H1 (cell line): ENCODE data around the gene CBL. TPM values are rescaled to one million over a fixed set of nuclear protein-coding genes. Genes with fewer than 3 reads are reported as not detected.

Experiments
- CTCF ChIA-PET: fragments of 300-600 bp; sonication (Branson Sonifier 250); formaldehyde crosslinking; loops from one replicate; lab custom pipeline; 2021; ENCODE audit not compliant: partially characterized antibody; lab: Charles Lee
- POLR2A ChIA-PET: fragments of 300-600 bp; sonication (Branson Sonifier 250); formaldehyde crosslinking; loops from one replicate; lab custom pipeline; 2021; ENCODE audit warnings: inconsistent platforms; ENCODE audit not compliant: partially characterized antibody; lab: Charles Lee
- DNase-seq, 2 experiments: peaks; one replicate each; pipeline versions ENCODE4 v3.0.0 to v3.0.0-alpha.2; 2010 to 2022; ENCODE audit warnings: low spot score in 2 of 2, low read depth in 1 of 2, mixed read lengths in 1 of 2
- FAIRE-seq: peaks from 2 replicates; lab custom pipeline; 2011; peaks lifted over from hg19 to GRCh38; lab: Jason Lieb, UNC
- H2AFZ ChIP-seq: 2 replicates; pipeline ENCODE4 v1.8.1; 2012; ENCODE audit warnings: low read length, inconsistent platforms
- H2AK5ac ChIP-seq: 2 replicates; pipeline ENCODE4 v1.6.1; 2013; ENCODE audit warnings: low read depth, low read length
- H2BK120ac ChIP-seq: replicated peaks from 2 replicates; pipeline ENCODE3; 2013; ENCODE audit warnings: low read depth, low read length, inconsistent platforms
- H2BK12ac ChIP-seq: 2 replicates; pipeline ENCODE4 v1.6.1; 2013; ENCODE audit warnings: low read depth, low read length
- H2BK15ac ChIP-seq: 2 replicates; pipeline ENCODE4 v1.6.1; 2013; ENCODE audit warnings: low read length
- H2BK20ac ChIP-seq: 2 replicates; pipeline ENCODE4 v1.6.1; 2013; ENCODE audit warnings: low read length
- H2BK5ac ChIP-seq: 2 replicates; pipeline ENCODE4 v1.6.1; 2013; ENCODE audit warnings: low read depth, low read length
- H3K14ac ChIP-seq: 2 replicates; pipeline ENCODE4 v1.6.1; 2013; ENCODE audit warnings: inconsistent platforms; ENCODE audit not compliant: insufficient read length
- H3K18ac ChIP-seq: 2 replicates; pipeline ENCODE4 v1.6.1; 2013; ENCODE audit warnings: low read length; ENCODE audit errors: extremely low read depth
- H3K23ac ChIP-seq: 2 replicates; pipeline ENCODE4 v1.6.1; 2013; ENCODE audit warnings: inconsistent platforms; ENCODE audit not compliant: insufficient read length
- H3K23me2 ChIP-seq: 2 replicates; pipeline ENCODE4 v1.6.1; 2013; ENCODE audit warnings: low read depth, low read length
- H3K27ac ChIP-seq: 2 replicates; pipeline ENCODE4 v1.6.1; 2011; ENCODE audit warnings: low read depth, low read length, inconsistent platforms
- H3K27me3 ChIP-seq, 4 experiments: replicated peaks in 1 of 4; 1 replicate in 1 of 4; 2 replicates in 3 of 4; pipeline versions ENCODE4 v1.6.1 to v1.8.1; 2011 to 2013; ENCODE audit warnings: low read length in 3 of 4, mild to moderate bottlenecking in 3 of 4, inconsistent platforms in 2 of 4, mixed read lengths in 2 of 4, moderate library complexity in 1 of 4; ENCODE audit not compliant: control insufficient read depth in 3 of 4, insufficient read depth in 3 of 4; ENCODE audit errors: extremely low read depth in 1 of 4
- H3K36me3 ChIP-seq, 4 experiments: 2 replicates each; pipeline versions ENCODE4 v1.6.1 to v1.8.1; 2011 to 2013; ENCODE audit warnings: mild to moderate bottlenecking in 4 of 4, low read length in 3 of 4, moderate library complexity in 2 of 4, control low read depth in 1 of 4, inconsistent platforms in 1 of 4; ENCODE audit not compliant: insufficient read depth in 4 of 4, control insufficient read depth in 2 of 4
- H3K4ac ChIP-seq: replicated peaks from 2 replicates; pipeline ENCODE3; 2013; ENCODE audit warnings: low read length, low read depth, mixed read lengths, inconsistent platforms; ENCODE audit not compliant: insufficient read length
- H3K4me1 ChIP-seq, 4 experiments: replicated peaks in 1 of 4; 1 replicate in 1 of 4; 2 replicates in 3 of 4; pipeline versions ENCODE4 v1.6.1 to v1.8.1; 2011 to 2013; ENCODE audit warnings: low read length in 3 of 4, inconsistent platforms in 2 of 4, mixed read lengths in 1 of 4; ENCODE audit not compliant: insufficient read depth in 4 of 4, control insufficient read depth in 3 of 4
- H3K4me2 ChIP-seq, 2 experiments: 2 replicates each; pipeline versions ENCODE4 v1.6.1 to v1.8.1; 2011 to 2013; ENCODE audit warnings: low read depth in 2 of 2, low read length in 2 of 2, control low read depth in 1 of 2, inconsistent platforms in 1 of 2, mild to moderate bottlenecking in 1 of 2; ENCODE audit not compliant: insufficient read depth in 1 of 2
- H3K4me3 ChIP-seq, 4 experiments: fragments of 200-600, 300-600 bp in 1 of 4; sonication (generic), shearing (Covaris generic), sonication (Bioruptor Twin) in 1 of 4; 2 replicates each; pipeline versions ENCODE4 v1.5.1 to v1.8.1; 2011 to 2016; ENCODE audit warnings: low read length in 4 of 4, low read depth in 3 of 4, control low read depth in 2 of 4, inconsistent platforms in 2 of 4, mild to moderate bottlenecking in 2 of 4, mixed read lengths in 1 of 4, moderate library complexity in 1 of 4; ENCODE audit not compliant: insufficient read depth in 2 of 4; ENCODE audit errors: extremely low read depth in 1 of 4
- H3K56ac ChIP-seq: replicated peaks from 2 replicates; pipeline ENCODE3; 2013; ENCODE audit warnings: low read depth, mild to moderate bottlenecking, mixed read lengths, low read length, inconsistent platforms; ENCODE audit not compliant: insufficient read length
- H3K79me1 ChIP-seq: 2 replicates; pipeline ENCODE4 v1.6.1; 2013; ENCODE audit warnings: low read depth, low read length, control low read depth
- H3K79me2 ChIP-seq, 2 experiments: 2 replicates each; pipeline versions ENCODE4 v1.6.1 to v1.8.1; 2012 to 2013; ENCODE audit warnings: low read length in 2 of 2, mild to moderate bottlenecking in 2 of 2, inconsistent platforms in 1 of 2; ENCODE audit not compliant: insufficient read depth in 2 of 2, control insufficient read depth in 1 of 2
- H3K9ac ChIP-seq, 4 experiments: replicated peaks in 1 of 4; 1 replicate in 1 of 4; 2 replicates in 3 of 4; pipeline versions ENCODE4 v1.6.1 to v1.8.1; 2011 to 2013; ENCODE audit warnings: low read depth in 3 of 4, low read length in 3 of 4, control low read depth in 2 of 4, mild to moderate bottlenecking in 2 of 4, moderate library complexity in 2 of 4, inconsistent platforms in 1 of 4; ENCODE audit errors: extremely low read depth in 1 of 4
- H3K9me3 ChIP-seq, 2 experiments: 2 replicates each; pipeline versions ENCODE4 v1.6.1 to v1.8.1; 2012 to 2013; ENCODE audit warnings: mild to moderate bottlenecking in 2 of 2, moderate library complexity in 2 of 2, control low read depth in 1 of 2, inconsistent platforms in 1 of 2, low read depth in 1 of 2, low read length in 1 of 2, mixed read lengths in 1 of 2; ENCODE audit not compliant: insufficient read depth in 2 of 2
- H4K20me1 ChIP-seq, 2 experiments: replicated peaks in 1 of 2; 2 replicates each; pipeline versions ENCODE3 to v1.8.1; 2011 to 2013; ENCODE audit warnings: inconsistent platforms in 2 of 2, low read length in 2 of 2, mild to moderate bottlenecking in 1 of 2; ENCODE audit not compliant: insufficient read depth in 2 of 2, control insufficient read depth in 1 of 2
- H4K5ac ChIP-seq: 2 replicates; pipeline ENCODE4 v1.6.1; 2013; ENCODE audit warnings: low read length, low read depth, mixed read lengths, inconsistent platforms; ENCODE audit not compliant: insufficient read length
- H4K8ac ChIP-seq: 2 replicates; pipeline ENCODE4 v1.8.0; 2013; ENCODE audit warnings: mild to moderate bottlenecking, moderate library complexity, low read length, inconsistent platforms; ENCODE audit not compliant: insufficient read depth; ENCODE audit errors: extremely low read depth
- H4K91ac ChIP-seq: replicated peaks from 2 replicates; pipeline ENCODE3; 2013; ENCODE audit warnings: low read length, mixed read lengths, inconsistent platforms; ENCODE audit not compliant: insufficient read length
- ATF3 ChIP-seq: IDR thresholded peaks from 2 replicates; pipeline ENCODE4 v1.6.1; 2011; ENCODE audit warnings: low read depth, mild to moderate bottlenecking, low read length; ENCODE audit not compliant: insufficient read depth
- CBX8 ChIP-seq: fragments of 300-800, 300-1000 bp; sonication (generic); IDR thresholded peaks from 2 replicates; pipeline ENCODE4 v1.7.1; 2016; ENCODE audit warnings: low read depth, low read length, borderline replicate concordance
- GTF2F1 ChIP-seq: IDR thresholded peaks from 2 replicates; pipeline ENCODE4 v1.6.1; 2012; ENCODE audit warnings: low read depth, low read length, improper control_type of control experiment, borderline replicate concordance
- HDAC6 ChIP-seq: IDR thresholded peaks from one replicate; pipeline ENCODE4 v1.7.1; 2012; ENCODE audit warnings: low read depth, mild to moderate bottlenecking, inconsistent platforms, low read length, moderate library complexity
- SP1 ChIP-seq: IDR thresholded peaks from 2 replicates; pipeline ENCODE4 v1.6.1; 2011; ENCODE audit warnings: low read depth, low read length
- WGBS, 2 experiments: shearing (Covaris generic) in 1 of 2; methylation state at CpG; one replicate each; pipeline versions ENCODE4 v1.1.6 to v1.1.7; 2013 to 2015; ENCODE audit warnings: low lambda C conversion rate in 2 of 2, mixed read lengths in 2 of 2, inconsistent platforms in 1 of 2, low coverage in 1 of 2, missing lambda C conversion rate in 1 of 2; ENCODE audit not compliant: insufficient replicate concordance in 2 of 2, insufficient coverage in 1 of 2, insufficient read length in 1 of 2; ENCODE audit errors: extremely low coverage in 1 of 2, missing lambda C conversion rate in 1 of 2; 5-methylcytosine and 5-hydroxymethylcytosine counted together
- polyA plus RNA-seq, 7 experiments: library from polyadenylated mRNA; depleted of rRNA in 3 of 7; stranded (reverse) in 5 of 7; unstranded in 2 of 7; fragments of >200 nt in 5 of 7; fragments of 200-250 nt in 2 of 7; gene quantifications; 1 replicate in 5 of 7; 2 replicates in 1 of 7; 4 replicates in 1 of 7; pipeline versions ENCODE4 v1.2.1 to v1.2.3, GENCODE V29; 2011 to 2013; ENCODE audit warnings: missing spikeins in 2 of 7, mixed read lengths in 2 of 7
- total RNA-seq: library from RNA; stranded (reverse); fragmentation: NEBNext Ultra II Directional; extraction: Animal tissue kit (Norgen Biotek cat#: 25700); gene quantifications from 2 replicates; pipeline ENCODE4 v1.2.1, GENCODE V29; 2021

CBL gene
- total and polyA plus RNA-seq, 2 of the 8 experiments (the other 6 are each of a cell fraction or from before 2014, with no cell fraction given): 23.1 to 57.8 TPM

GRCh38 chr11:119309953-119310681 lies 104.0 kb downstream of the CBL start:
- H2BK15ac ChIP-seq: no peak overlapping the region
- H3K4me2 ChIP-seq: no peak overlapping the region
- H3K79me1 ChIP-seq: no peaks in the 10 kb centered on the region
- peaks cover 0 to 23% (median 3%) of the 10 kb centered on the region in 4 experiments; a peak in 5 of 8 replicates for H3K36me3 ChIP-seq
- CTCF ChIA-PET: interaction anchor here (1.4 to 13.8 kb wide), 6 partner anchors 8 to 165 kb away, joined by 3 to 174 read pairs (median 10); no protein-coding TSS in a partner anchor
- H2AK5ac ChIP-seq: no peak overlapping the region
- no peak overlapping the region for H3K27ac ChIP-seq
- H4K8ac ChIP-seq: peak overlapping the region; percentile 16; the same call in 1 of the 2 replicates
- no peak overlapping the region for H4K5ac ChIP-seq
- H3K56ac ChIP-seq: no peak overlapping the region
- peaks cover 0 to 7% (median 6%) of the 10 kb centered on the region in 4 experiments; a peak in 6 of 7 replicates for H3K4me1 ChIP-seq
- H2BK5ac ChIP-seq: no peak overlapping the region
- H3K79me2 ChIP-seq: no peaks in the 10 kb centered on the region
- H3K4me3 ChIP-seq: no peak overlapping the region
- H3K4ac ChIP-seq: no peak overlapping the region
- no peak overlapping the region for H2BK120ac ChIP-seq
- H3K18ac ChIP-seq: no peak overlapping the region
- H4K91ac ChIP-seq: no peak overlapping the region
- no peak overlapping the region for H3K14ac ChIP-seq
- no peak overlapping the region for H3K9ac ChIP-seq
- no peak overlapping the region for H2BK20ac ChIP-seq
- WGBS, 2 experiments: 90% methylated on average over 17 of the region's 17 CpGs; no CpG with 5 or more reads in 1 of the 2 experiments
- no peak overlapping the region for H2BK12ac ChIP-seq
- H3K9me3 ChIP-seq: no peaks in the 10 kb centered on the region
- no peak overlapping the region for H2AFZ ChIP-seq
- peaks cover 0 to 10% (median 8%) of the 10 kb centered on the region in 4 experiments; a peak in 4 of 7 replicates for H3K27me3 ChIP-seq
- no peak overlapping the region for H3K23ac ChIP-seq
- peaks cover 4 to 6% of the 10 kb centered on the region in 2 experiments for H4K20me1 ChIP-seq
- POLR2A ChIA-PET: interaction anchor here (0.6 to 5.6 kb wide), 6 partner anchors 7 to 225 kb away, joined by 3 to 44 read pairs (median 4); partner anchors contain the start of gene MCAM
- FAIRE-seq (no peak), DNase-seq (no peak)
- TF ChIP-seq SP1: no peak
- TF ChIP-seq ATF3: no peak
- TF ChIP-seq HDAC6: no peak
- TF ChIP-seq CBX8: no peak
- TF ChIP-seq GTF2F1: no peak
- H3K23me2 ChIP-seq: peaks cover 3% of the 10 kb centered on the region; the same call in 1 of the 2 replicates
